H1 (cell line): Measurements from ENCODE around the gene SLIT3. TPM values are rescaled to one million over a fixed set of nuclear protein-coding genes. Genes with fewer than 3 reads are reported as not detected.

ENCODE experiments used
- CHD2 ChIP-seq: IDR thresholded peaks from 2 replicates; pipeline ENCODE4 v1.6.1; 2012; ENCODE audit warnings: low read length, improper control_type of control experiment
- MAFK ChIP-seq: IDR thresholded peaks from 2 replicates; pipeline ENCODE4 v1.6.1; 2012; ENCODE audit warnings: low read depth, mild to moderate bottlenecking, improper control_type of control experiment, low read length
- RNF2 ChIP-seq: fragments of 200-900, 300-1000 bp; sonication (generic); IDR thresholded peaks from 2 replicates; pipeline ENCODE4 v1.7.1; 2016; ENCODE audit warnings: borderline replicate concordance, low read depth, mild to moderate bottlenecking, antibody characterized with exemption, low read length; ENCODE audit not compliant: poor library complexity, severe bottlenecking; ENCODE audit errors: missing control alignments
- polyA plus RNA-seq, 7 experiments: library from polyadenylated mRNA; depleted of rRNA in 3 of 7; stranded (reverse) in 5 of 7; unstranded in 2 of 7; fragments of >200 nt in 5 of 7; fragments of 200-250 nt in 2 of 7; gene quantifications; 1 replicate in 5 of 7; 2 replicates in 1 of 7; 4 replicates in 1 of 7; pipeline versions ENCODE4 v1.2.1 to v1.2.3, GENCODE V29; 2011 to 2013; ENCODE audit warnings: missing spikeins in 2 of 7, mixed read lengths in 2 of 7
- total RNA-seq: library from RNA; stranded (reverse); fragmentation: NEBNext Ultra II Directional; extraction: Animal tissue kit (Norgen Biotek cat#: 25700); gene quantifications from 2 replicates; pipeline ENCODE4 v1.2.1, GENCODE V29; 2021
- TF ChIP-seq, protein P1 (sequence below): IDR thresholded peaks from 2 replicates; pipeline ENCODE4 v1.6.1; 2011; ENCODE audit warnings: low read length, improper control_type of control experiment

SLIT3 gene
- total and polyA plus RNA-seq, 2 of the 8 experiments (the other 6 are each of a cell fraction or from before 2014, with no cell fraction given) = 1.1 to 1.2 TPM

DNA sequence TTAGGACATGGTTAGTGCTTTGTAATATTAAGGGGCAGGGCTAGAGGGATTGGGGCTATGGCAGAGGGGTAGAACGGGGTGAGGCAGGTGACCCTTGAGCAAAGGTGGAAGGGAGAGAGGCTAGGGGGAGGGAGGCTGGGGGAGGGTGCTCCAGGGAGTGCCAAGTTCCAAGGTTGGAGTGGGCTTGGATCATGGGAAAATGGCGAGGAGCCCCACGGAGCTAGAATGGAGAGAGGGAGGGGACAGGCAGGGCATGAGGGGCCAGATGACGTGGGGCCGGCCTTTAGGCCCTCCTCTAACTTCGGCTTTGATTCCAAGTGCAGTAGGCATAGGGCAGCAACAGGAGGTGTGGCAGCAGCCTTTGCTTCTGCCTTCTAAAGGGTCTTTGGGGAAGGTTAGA, 550.0 kb downstream of the SLIT3 start (continued):
- TF ChIP-seq MAFK = no peak
- TF ChIP-seq RNF2 = no peak
- TF ChIP-seq, protein P1, sequence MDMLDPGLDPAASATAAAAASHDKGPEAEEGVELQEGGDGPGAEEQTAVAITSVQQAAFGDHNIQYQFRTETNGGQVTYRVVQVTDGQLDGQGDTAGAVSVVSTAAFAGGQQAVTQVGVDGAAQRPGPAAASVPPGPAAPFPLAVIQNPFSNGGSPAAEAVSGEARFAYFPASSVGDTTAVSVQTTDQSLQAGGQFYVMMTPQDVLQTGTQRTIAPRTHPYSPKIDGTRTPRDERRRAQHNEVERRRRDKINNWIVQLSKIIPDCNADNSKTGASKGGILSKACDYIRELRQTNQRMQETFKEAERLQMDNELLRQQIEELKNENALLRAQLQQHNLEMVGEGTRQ = no peak
- TF ChIP-seq CHD2 = no peak
- TF ChIP-seq, all 59 proteins: peak for 0
